WTC11 (cell line): ENCODE data around the gene FAM3D. TPM values are rescaled to one million over a fixed set of nuclear protein-coding genes. Genes with fewer than 3 reads are reported as not detected.
"Not testable (repeated sequence)": the region's sequence is repeated elsewhere in the genome, so short reads cannot be mapped to it uniquely, and the experiment has no call there.

Experiments
- ATAC-seq: fragments of 200-7000 bp; cut with Tn5 transposase; 2 replicates; pipeline ENCODE4 v1.10.0; 2021; ENCODE audit warnings: mild to moderate bottlenecking, moderate library complexity
- CTCF ChIA-PET: fragments of 300-600 bp; sonication (Branson Sonifier 250); formaldehyde crosslinking; loops from one replicate; lab custom pipeline; 2021; ENCODE audit warnings: antibody characterized with exemption; lab: Charles Lee
- POLR2A ChIA-PET: fragments of 350-600 bp; sonication (Branson Sonifier 250); formaldehyde crosslinking; loops from one replicate; lab custom pipeline; 2021; ENCODE audit warnings: antibody characterized with exemption; lab: Charles Lee
- DNase-seq: peaks from one replicate; pipeline ENCODE4 v3.0.0; 2021; ENCODE audit warnings: low spot score
- H3K27ac Mint-ChIP-seq: 2 replicates; pipeline ENCODE4 v1.8.0; 2021; ENCODE audit warnings: mixed read lengths
- H3K27me3 Mint-ChIP-seq: 2 replicates; pipeline ENCODE4 v1.8.0; 2021; ENCODE audit warnings: low read depth, mild to moderate bottlenecking, moderate library complexity, mixed read lengths
- H3K36me3 Mint-ChIP-seq: 2 replicates; pipeline ENCODE4 v1.8.0; 2021; ENCODE audit warnings: mixed read lengths
- H3K4me1 Mint-ChIP-seq: 2 replicates; pipeline ENCODE4 v1.8.0; 2022; ENCODE audit warnings: mixed read lengths
- H3K4me3 Mint-ChIP-seq: 2 replicates; pipeline ENCODE4 v1.8.0; 2021; ENCODE audit warnings: mild to moderate bottlenecking, moderate library complexity, mixed read lengths
- H3K9me3 Mint-ChIP-seq: 2 replicates; pipeline ENCODE4 v1.8.0; 2021; ENCODE audit warnings: mixed read lengths
- ATF1 ChIP-seq: sonication (generic); formaldehyde crosslinking; IDR thresholded peaks from 2 replicates; pipeline ENCODE4 v1.8.1; 2023; ENCODE audit warnings: mild to moderate bottlenecking, moderate library complexity, missing genetic modification reagents
- CBFB ChIP-seq: sonication (generic); formaldehyde crosslinking; IDR thresholded peaks from 2 replicates; pipeline ENCODE4 v1.8.1; 2022; ENCODE audit warnings: mild to moderate bottlenecking, low read depth, missing genetic modification reagents
- FOXP1 ChIP-seq: sonication (generic); formaldehyde crosslinking; IDR thresholded peaks from 2 replicates; pipeline ENCODE4 v1.8.0; 2022; ENCODE audit warnings: missing genetic modification reagents, mild to moderate bottlenecking, moderate library complexity, borderline replicate concordance
- GRHL2 ChIP-seq: fragments of 250-450 bp; sonication (Bioruptor Pico); IDR thresholded peaks from 2 replicates; pipeline ENCODE4 v1.8.0; 2022; ENCODE audit warnings: mild to moderate bottlenecking, moderate library complexity; ENCODE audit not compliant: insufficient replicate concordance, severe bottlenecking
- NFYB ChIP-seq: sonication (generic); formaldehyde crosslinking; conservative IDR thresholded peaks from 2 replicates; pipeline ENCODE4 v1.8.0; 2022; ENCODE audit warnings: low read depth, missing genetic modification reagents
- NR1H2 ChIP-seq: sonication (generic); formaldehyde crosslinking; IDR thresholded peaks from 2 replicates; pipeline ENCODE4 v1.9.0; 2021; ENCODE audit warnings: mild to moderate bottlenecking, moderate library complexity, missing genetic modification reagents
- RELA ChIP-seq: sonication (generic); formaldehyde crosslinking; IDR thresholded peaks from 2 replicates; pipeline ENCODE4 v1.8.1; 2022; ENCODE audit warnings: missing genetic modification reagents, mild to moderate bottlenecking, borderline replicate concordance
- RORB ChIP-seq: fragments of 250-450 bp; sonication (Bioruptor Pico); IDR thresholded peaks from 2 replicates; pipeline ENCODE4 v1.9.0; 2021; ENCODE audit warnings: mild to moderate bottlenecking
- SP1 ChIP-seq: sonication (generic); formaldehyde crosslinking; conservative IDR thresholded peaks from 2 replicates; pipeline ENCODE4 v1.8.1; 2022; ENCODE audit warnings: missing genetic modification reagents
- TCF7 ChIP-seq: sonication (generic); formaldehyde crosslinking; IDR thresholded peaks from 2 replicates; pipeline ENCODE4 v1.8.0; 2022; ENCODE audit warnings: mild to moderate bottlenecking, low read depth, missing genetic modification reagents, moderate library complexity
- TEAD1 ChIP-seq: sonication (generic); formaldehyde crosslinking; IDR thresholded peaks from 2 replicates; pipeline ENCODE4 v1.8.0; 2022; ENCODE audit warnings: mild to moderate bottlenecking, missing genetic modification reagents
- TP53 ChIP-seq: sonication (generic); formaldehyde crosslinking; IDR thresholded peaks from 2 replicates; pipeline ENCODE4 v1.8.1; 2023; ENCODE audit warnings: mild to moderate bottlenecking, missing genetic modification reagents
- ZBTB21 ChIP-seq: sonication (generic); formaldehyde crosslinking; IDR thresholded peaks from 2 replicates; pipeline ENCODE4 v1.8.1; 2023; ENCODE audit warnings: mild to moderate bottlenecking, missing genetic modification reagents, borderline replicate concordance
- ZNF121 ChIP-seq: sonication (generic); formaldehyde crosslinking; IDR thresholded peaks from 2 replicates; pipeline ENCODE4 v1.8.0; 2023; ENCODE audit warnings: missing genetic modification reagents
- ZNF138 ChIP-seq: sonication (generic); formaldehyde crosslinking; conservative IDR thresholded peaks from 2 replicates; pipeline ENCODE4 v1.8.1; 2022; ENCODE audit warnings: mild to moderate bottlenecking, moderate library complexity, missing genetic modification reagents
- ZNF396 ChIP-seq: fragments of 250-450 bp; sonication (Bioruptor Pico); IDR thresholded peaks from 2 replicates; pipeline ENCODE4 v1.8.0; 2021; ENCODE audit warnings: mild to moderate bottlenecking, moderate library complexity, borderline replicate concordance
- total RNA-seq: library from RNA; stranded (reverse); gene quantifications from 3 replicates; pipeline ENCODE4 v1.2.3, GENCODE V29; 2021
- TF ChIP-seq, protein P1 (sequence below): sonication (generic); formaldehyde crosslinking; IDR thresholded peaks from 2 replicates; pipeline ENCODE4 v1.8.1; 2022; ENCODE audit warnings: mild to moderate bottlenecking, missing genetic modification reagents, moderate library complexity, borderline replicate concordance
- TF ChIP-seq, protein P2 (sequence below): sonication (generic); formaldehyde crosslinking; IDR thresholded peaks from 2 replicates; pipeline ENCODE4 v1.8.0; 2022; ENCODE audit warnings: mild to moderate bottlenecking, missing genetic modification reagents
- TF ChIP-seq, protein P3 (sequence below): sonication (generic); formaldehyde crosslinking; IDR thresholded peaks from 2 replicates; pipeline ENCODE4 v1.8.1; 2023; ENCODE audit warnings: mild to moderate bottlenecking, moderate library complexity, missing genetic modification reagents
- TF ChIP-seq, protein P4 (sequence below): sonication (generic); formaldehyde crosslinking; IDR thresholded peaks from 2 replicates; pipeline ENCODE4 v1.8.1; 2023; ENCODE audit warnings: mild to moderate bottlenecking, missing genetic modification reagents, moderate library complexity
- TF ChIP-seq, protein P5 (sequence below): fragments of 250-450 bp; sonication (Bioruptor Pico); IDR thresholded peaks from 2 replicates; pipeline ENCODE4 v2.1.2; 2022; ENCODE audit warnings: mild to moderate bottlenecking, moderate library complexity

FAM3D gene
- total RNA-seq, 1 experiment from 2014 or later = 0.66 TPM

DNA sequence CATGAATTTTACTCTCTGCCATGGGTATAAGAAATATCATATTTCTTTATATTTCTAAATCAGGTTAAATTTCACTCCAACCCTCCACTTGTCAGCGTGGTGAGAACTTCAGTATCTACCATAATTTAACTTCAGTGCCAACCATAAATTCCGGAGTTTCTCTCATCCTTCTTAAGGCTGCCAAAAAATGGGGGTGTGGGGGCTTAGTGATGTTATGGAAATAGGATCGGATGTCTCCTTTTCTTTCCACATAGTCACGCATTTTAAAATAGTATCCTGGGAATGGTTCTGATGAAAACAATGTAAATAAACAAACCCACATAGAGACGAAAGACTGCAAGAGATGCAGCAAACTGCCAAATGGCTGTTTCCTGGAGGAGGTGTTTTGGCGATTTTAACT, 12.9 kb upstream of the FAM3D start:
- ChIA-PET POLR2A (no interaction called here), CTCF (interaction anchor here (1.4 kb wide), 1 partner anchor 20 kb away, joined by 7 read pairs; no protein-coding TSS in a partner anchor)
- peaks cover 39% of the 10 kb centered on the region for H3K9me3 Mint-ChIP-seq
- H3K4me1 Mint-ChIP-seq = peaks cover 15% of the 10 kb centered on the region
- no peaks in the 10 kb centered on the region; the same call in 1 of the 2 replicates for H3K27me3 Mint-ChIP-seq
- no peak overlapping the region for H3K27ac Mint-ChIP-seq
- H3K36me3 Mint-ChIP-seq = no peaks in the 10 kb centered on the region; the same call in 1 of the 2 replicates
- H3K4me3 Mint-ChIP-seq = no peak overlapping the region
- ATAC-seq (no peak), DNase-seq (no peak)
- no peak for TF ChIP-seq ATF1
- TF ChIP-seq ZNF396 (CRISPR knock-in tag) = no peak
- no peak for TF ChIP-seq RELA

DNA sequence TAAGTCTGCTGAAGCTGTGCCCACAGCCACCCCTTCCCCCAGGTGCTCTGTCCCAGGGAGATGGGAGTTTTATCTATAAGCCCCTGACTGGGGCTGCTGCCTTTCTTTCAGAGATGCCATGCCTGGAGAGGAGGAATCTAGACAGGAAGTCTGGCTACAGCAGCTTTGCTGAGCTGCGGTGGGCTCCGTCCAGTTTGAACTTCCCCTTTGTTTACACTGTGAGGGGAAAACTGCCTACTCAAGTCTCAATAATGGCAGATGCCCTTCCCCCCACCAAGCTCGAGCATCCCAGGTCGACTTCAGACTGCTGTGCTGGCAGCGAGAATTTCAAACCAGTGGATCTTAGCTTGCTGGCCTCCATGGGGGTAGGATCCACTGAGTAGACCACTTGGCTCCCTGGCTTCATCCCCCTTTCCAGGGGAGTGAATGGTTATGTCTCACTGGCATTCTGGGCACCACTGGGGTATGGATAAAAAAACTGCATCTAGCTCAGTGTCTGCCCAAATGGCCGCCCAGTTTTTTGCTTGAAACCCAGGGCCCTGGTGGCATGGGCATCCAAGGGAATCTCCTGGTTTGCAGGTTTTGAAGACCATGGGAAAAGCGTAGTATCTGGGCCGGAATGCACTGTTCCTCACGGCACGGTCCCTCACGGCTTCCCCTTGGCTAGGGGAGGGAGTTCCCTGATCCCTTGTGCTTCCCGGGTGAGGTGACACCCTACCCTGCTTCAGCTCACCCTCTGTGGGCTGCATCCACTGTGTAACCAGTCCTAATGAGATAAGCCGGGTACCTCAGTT, 11.8 kb upstream of the FAM3D start:
- H3K27me3 Mint-ChIP-seq, ATAC-seq, DNase-seq, H3K27ac Mint-ChIP-seq, H3K4me3 Mint-ChIP-seq, POLR2A ChIA-PET, H3K36me3 Mint-ChIP-seq: not testable (repeated sequence)
- peaks cover 15% of the 10 kb centered on the region for H3K4me1 Mint-ChIP-seq
- peaks cover 44% of the 10 kb centered on the region for H3K9me3 Mint-ChIP-seq
- CTCF ChIA-PET = interaction anchor here (1.1 to 1.6 kb wide), 3 partner anchors 19 to 48 kb away, joined by 3 to 7 read pairs (median 3); no protein-coding TSS in a partner anchor

DNA sequence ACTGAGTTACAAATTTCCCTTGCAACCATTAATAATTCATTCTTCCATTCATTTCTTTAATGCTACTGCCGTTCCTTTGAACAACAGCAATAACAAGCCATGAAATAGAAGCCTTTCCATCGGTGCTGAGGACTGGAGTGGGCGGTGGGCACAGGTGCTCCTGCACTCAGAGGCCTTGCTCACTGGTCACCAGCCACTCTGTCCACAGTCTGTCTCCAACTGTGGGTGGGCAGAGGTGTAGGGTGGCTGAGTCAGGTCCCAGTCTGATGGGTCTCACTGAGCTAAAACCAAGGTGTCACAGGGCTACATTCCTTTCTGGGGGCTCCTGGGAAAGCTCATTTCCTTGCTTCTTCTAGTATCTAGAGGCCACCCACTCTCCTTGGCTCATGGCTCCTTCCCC, 6.3 kb upstream of the FAM3D start:
- Mint-ChIP-seq H3K9me3 (peaks cover 46% of the 10 kb centered on the region), H3K4me1 (peaks cover 8% of the 10 kb centered on the region), H3K36me3 (peaks cover 2% of the 10 kb centered on the region), H3K4me3 (no peak overlapping the region), H3K27ac (no peak overlapping the region), H3K27me3 (peaks cover 3% of the 10 kb centered on the region; the same call in 1 of the 2 replicates)
- no peak for ATAC-seq
- POLR2A ChIA-PET = no interaction called here
- no peak for TF ChIP-seq ZBTB21 (CRISPR knock-in tag)
- no peak for TF ChIP-seq GRHL2
- DNase-seq = no peak
- CTCF ChIA-PET = no interaction called here

DNA sequence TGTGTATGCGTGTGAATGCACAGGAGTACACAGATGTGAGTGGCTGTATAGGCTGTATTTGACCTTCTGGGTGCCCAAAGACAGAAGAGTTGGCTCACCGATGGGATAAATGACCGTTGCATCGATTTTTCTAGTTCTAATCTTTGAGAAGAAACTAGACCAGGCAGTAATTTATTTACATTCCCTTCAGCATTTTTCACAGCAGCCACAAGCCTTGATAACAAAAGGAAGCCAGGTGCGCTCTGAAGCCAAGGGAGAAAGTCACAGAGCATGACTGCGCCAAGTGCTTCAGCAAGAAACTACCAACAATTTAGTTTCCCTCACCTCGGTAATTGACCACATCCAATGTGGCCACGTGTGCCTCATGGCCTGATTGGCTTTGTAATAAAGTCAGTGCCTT, 5.9 kb upstream of the FAM3D start:
- DNase-seq (no peak), ATAC-seq (no peak)
- Mint-ChIP-seq H3K4me1 (peaks cover 3% of the 10 kb centered on the region), H3K27ac (no peak overlapping the region), H3K4me3 (no peak overlapping the region), H3K36me3 (peaks cover 2% of the 10 kb centered on the region), H3K27me3 (peaks cover 3% of the 10 kb centered on the region; the same call in 1 of the 2 replicates), H3K9me3 (peaks cover 43% of the 10 kb centered on the region)
- TF ChIP-seq TP53 (CRISPR knock-in tag) (no peak), FOXP1 (CRISPR knock-in tag) (no peak), ZNF138 (no peak), ZNF121 (CRISPR knock-in tag) (no peak), NFYB (CRISPR knock-in tag) (no peak), NR1H2 (CRISPR knock-in tag) (no peak), TEAD1 (CRISPR knock-in tag) (no peak), CBFB (CRISPR knock-in tag) (no peak), RORB (CRISPR knock-in tag) (no peak), TCF7 (CRISPR knock-in tag) (no peak), SP1 (CRISPR knock-in tag) (no peak)
- TF ChIP-seq, protein P1, sequence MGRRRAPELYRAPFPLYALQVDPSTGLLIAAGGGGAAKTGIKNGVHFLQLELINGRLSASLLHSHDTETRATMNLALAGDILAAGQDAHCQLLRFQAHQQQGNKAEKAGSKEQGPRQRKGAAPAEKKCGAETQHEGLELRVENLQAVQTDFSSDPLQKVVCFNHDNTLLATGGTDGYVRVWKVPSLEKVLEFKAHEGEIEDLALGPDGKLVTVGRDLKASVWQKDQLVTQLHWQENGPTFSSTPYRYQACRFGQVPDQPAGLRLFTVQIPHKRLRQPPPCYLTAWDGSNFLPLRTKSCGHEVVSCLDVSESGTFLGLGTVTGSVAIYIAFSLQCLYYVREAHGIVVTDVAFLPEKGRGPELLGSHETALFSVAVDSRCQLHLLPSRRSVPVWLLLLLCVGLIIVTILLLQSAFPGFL (CRISPR knock-in tag) = no peak
- TF ChIP-seq, protein P2, sequence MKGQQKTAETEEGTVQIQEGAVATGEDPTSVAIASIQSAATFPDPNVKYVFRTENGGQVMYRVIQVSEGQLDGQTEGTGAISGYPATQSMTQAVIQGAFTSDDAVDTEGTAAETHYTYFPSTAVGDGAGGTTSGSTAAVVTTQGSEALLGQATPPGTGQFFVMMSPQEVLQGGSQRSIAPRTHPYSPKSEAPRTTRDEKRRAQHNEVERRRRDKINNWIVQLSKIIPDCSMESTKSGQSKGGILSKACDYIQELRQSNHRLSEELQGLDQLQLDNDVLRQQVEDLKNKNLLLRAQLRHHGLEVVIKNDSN (CRISPR knock-in tag) = no peak
- TF ChIP-seq, protein P3, sequence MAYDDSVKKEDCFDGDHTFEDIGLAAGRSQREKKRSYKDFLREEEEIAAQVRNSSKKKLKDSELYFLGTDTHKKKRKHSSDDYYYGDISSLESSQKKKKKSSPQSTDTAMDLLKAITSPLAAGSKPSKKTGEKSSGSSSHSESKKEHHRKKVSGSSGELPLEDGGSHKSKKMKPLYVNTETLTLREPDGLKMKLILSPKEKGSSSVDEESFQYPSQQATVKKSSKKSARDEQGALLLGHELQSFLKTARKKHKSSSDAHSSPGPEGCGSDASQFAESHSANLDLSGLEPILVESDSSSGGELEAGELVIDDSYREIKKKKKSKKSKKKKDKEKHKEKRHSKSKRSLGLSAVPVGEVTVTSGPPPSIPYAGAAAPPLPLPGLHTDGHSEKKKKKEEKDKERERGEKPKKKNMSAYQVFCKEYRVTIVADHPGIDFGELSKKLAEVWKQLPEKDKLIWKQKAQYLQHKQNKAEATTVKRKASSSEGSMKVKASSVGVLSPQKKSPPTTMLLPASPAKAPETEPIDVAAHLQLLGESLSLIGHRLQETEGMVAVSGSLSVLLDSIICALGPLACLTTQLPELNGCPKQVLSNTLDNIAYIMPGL (CRISPR knock-in tag) = no peak
- TF ChIP-seq, protein P4, sequence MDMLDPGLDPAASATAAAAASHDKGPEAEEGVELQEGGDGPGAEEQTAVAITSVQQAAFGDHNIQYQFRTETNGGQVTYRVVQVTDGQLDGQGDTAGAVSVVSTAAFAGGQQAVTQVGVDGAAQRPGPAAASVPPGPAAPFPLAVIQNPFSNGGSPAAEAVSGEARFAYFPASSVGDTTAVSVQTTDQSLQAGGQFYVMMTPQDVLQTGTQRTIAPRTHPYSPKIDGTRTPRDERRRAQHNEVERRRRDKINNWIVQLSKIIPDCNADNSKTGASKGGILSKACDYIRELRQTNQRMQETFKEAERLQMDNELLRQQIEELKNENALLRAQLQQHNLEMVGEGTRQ (CRISPR knock-in tag) = no peak
- TF ChIP-seq, protein P5, sequence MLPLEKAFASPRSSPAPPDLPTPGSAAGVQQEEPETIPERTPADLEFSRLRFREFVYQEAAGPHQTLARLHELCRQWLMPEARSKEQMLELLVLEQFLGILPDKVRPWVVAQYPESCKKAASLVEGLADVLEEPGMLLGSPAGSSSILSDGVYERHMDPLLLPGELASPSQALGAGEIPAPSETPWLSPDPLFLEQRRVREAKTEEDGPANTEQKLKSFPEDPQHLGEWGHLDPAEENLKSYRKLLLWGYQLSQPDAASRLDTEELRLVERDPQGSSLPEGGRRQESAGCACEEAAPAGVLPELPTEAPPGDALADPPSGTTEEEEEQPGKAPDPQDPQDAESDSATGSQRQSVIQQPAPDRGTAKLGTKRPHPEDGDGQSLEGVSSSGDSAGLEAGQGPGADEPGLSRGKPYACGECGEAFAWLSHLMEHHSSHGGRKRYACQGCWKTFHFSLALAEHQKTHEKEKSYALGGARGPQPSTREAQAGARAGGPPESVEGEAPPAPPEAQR = no peak
- CTCF ChIA-PET = no interaction called here
- POLR2A ChIA-PET = no interaction called here
